ENCODE data around the gene VTCN1.
"Not testable (repeated sequence)": the region's sequence is repeated elsewhere in the genome, so short reads cannot be mapped to it uniquely, and the experiment has no call there.

Gene VTCN1, protein sequence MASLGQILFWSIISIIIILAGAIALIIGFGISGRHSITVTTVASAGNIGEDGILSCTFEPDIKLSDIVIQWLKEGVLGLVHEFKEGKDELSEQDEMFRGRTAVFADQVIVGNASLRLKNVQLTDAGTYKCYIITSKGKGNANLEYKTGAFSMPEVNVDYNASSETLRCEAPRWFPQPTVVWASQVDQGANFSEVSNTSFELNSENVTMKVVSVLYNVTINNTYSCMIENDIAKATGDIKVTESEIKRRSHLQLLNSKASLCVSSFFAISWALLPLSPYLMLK

DNA sequence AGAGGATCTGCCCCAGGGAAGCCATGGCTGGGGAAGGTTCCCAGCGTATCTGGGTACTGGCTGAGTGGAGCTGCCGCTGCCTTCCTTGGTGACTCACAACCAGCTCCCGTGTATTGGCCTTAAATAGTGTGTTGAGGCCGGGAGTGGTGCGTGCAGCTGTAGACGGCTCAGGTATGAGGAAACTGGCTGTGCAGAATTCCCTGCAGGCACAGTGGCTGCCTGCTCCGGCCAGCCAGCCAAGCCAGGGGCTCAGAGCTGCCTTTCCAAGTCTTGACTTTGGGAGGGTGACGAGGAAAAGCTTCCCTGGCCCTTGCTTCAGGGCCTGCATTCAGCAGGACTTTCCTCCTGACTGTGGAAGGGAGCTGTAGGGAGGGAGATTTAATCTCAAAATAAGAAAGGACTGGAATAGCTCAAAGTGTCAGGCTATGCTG lies at the start of gene VTCN1:
Gene VTCN1, minus strand, starts transcription at position 97 of the 431 bp plus-strand sequence. Its CDS starts 72 bp downstream, at position 25.
- TF ChIP-seq ZFX (IDR thresholded peaks at IDR 0.05; ENCODE audit: borderline replicate concordance): no peak
- H3K27ac ChIP-seq: no peak within 1 kb of the TSS

DNA sequence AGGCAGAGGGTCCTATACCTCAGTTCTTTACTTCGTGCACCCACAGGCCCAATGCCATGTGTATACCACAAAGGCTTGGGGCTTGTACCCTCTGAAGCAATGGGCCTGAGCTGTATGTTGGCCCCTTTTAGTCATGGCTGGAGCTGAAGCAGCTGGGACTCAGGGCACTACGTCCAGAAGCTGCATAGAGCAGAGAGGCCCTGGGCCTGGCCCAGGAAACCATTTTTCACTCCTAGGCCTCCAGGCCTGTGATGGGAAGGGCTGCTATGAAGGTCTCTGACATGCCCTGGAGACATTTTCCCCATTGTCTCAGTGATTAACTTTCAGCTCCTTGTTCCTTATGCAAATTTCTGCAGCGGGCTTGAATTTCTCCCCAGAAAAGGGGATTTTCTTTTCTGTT lies 48.1 kb upstream of the VTCN1 start:
- TF ChIP-seq, protein P1, sequence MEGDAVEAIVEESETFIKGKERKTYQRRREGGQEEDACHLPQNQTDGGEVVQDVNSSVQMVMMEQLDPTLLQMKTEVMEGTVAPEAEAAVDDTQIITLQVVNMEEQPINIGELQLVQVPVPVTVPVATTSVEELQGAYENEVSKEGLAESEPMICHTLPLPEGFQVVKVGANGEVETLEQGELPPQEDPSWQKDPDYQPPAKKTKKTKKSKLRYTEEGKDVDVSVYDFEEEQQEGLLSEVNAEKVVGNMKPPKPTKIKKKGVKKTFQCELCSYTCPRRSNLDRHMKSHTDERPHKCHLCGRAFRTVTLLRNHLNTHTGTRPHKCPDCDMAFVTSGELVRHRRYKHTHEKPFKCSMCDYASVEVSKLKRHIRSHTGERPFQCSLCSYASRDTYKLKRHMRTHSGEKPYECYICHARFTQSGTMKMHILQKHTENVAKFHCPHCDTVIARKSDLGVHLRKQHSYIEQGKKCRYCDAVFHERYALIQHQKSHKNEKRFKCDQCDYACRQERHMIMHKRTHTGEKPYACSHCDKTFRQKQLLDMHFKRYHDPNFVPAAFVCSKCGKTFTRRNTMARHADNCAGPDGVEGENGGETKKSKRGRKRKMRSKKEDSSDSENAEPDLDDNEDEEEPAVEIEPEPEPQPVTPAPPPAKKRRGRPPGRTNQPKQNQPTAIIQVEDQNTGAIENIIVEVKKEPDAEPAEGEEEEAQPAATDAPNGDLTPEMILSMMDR (IDR thresholded peaks at IDR 0.05): no peak
- no peak for TF ChIP-seq ZFX (IDR thresholded peaks at IDR 0.05; ENCODE audit: borderline replicate concordance)
- no peak overlapping the region for H3K27ac ChIP-seq

DNA sequence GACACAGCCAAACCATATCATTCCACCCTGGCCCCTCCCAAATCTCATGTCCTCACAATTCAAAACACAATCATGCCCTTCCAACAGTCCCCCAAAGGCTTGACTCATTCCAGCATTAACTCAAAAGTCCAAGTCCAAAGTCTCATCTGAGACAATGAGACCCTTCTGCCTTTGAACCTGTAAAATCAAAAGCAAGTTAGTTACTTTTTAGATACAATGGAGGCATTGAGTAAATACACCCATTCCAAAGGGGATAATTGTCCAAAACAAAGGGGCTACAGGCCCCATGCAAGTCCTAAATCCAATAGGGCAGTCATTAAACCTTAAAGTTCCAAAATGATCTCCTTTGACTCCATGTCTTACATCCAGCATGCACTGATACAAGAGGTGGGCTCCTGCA lies 47.3 kb upstream of the VTCN1 start:
- H3K27ac ChIP-seq: not testable (repeated sequence)

DNA sequence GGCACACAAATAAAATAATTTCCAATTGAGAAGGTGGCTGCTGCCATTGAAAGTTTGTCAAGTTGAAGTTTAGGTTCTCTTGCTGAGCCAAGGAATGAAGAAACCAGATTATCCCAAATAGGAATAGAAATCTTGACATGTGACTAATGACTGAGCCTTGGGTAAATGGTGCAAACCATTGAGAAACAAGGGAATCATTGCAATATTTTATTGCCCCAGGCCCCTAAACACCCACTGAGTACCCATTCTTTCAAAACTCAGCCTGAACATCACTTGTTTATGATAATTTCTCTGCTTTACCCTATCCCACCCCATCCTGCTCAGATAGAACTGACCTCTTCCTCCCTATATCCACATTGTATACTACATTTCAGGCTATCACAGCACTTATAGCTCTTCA lies 46.6 kb upstream of the VTCN1 start:
- no peak overlapping the region for H3K27ac ChIP-seq
- TF ChIP-seq, protein P1 (IDR thresholded peaks at IDR 0.05): no peak
- TF ChIP-seq ZFX (IDR thresholded peaks at IDR 0.05; ENCODE audit: borderline replicate concordance): no peak

DNA sequence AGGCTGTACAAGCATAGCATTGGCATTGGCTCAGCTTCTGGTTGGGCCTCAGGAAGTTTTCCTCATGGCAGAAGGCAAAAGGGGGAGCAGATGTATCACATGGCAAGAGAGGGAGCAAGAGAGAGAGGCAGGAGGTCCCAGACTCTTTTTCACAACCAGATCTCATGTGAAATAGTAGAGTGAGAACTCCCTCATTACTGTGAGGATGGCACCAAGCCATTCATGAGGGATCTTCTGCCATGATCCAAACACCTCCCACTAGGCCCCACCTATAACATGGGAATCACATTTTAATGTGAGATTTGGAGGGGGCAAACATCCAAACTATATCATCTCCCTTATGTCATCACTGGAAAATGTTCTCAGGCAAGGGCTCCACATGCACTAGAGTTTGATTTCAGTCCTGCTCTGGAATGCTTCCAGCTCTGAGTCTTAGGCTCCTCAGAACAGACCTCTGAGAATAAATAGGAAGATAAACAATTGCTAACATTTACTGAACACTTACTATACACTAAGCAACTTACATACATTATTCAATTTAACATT lies 39.4 kb upstream of the VTCN1 start:
- TF ChIP-seq, protein P1 (IDR thresholded peaks at IDR 0.05): no peak
- TF ChIP-seq ZFX (IDR thresholded peaks at IDR 0.05; ENCODE audit: borderline replicate concordance): no peak
- H3K27ac ChIP-seq: no peak overlapping the region

DNA sequence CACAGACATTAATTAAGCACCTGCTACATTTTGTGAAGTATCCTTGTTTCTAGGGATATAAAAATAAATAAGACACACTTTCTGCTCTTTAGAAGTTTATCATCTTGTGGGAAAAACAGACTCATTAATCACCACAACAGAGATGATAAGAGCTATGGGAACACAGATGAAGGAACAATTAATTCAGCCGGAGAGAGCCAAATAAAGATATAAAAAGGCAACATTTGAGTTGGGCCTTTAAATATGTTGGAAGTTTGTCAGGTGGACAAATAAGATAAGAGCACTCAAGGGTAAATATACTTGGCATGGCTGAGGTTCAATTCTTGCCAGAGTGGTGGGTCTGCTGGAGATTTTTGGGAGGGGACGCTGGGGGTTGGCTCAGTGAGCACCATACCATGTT lies 34.2 kb upstream of the VTCN1 start:
- no peak for TF ChIP-seq ZFX (IDR thresholded peaks at IDR 0.05; ENCODE audit: borderline replicate concordance)
- TF ChIP-seq, protein P1 (IDR thresholded peaks at IDR 0.05): no peak
- no peak overlapping the region for H3K27ac ChIP-seq

DNA sequence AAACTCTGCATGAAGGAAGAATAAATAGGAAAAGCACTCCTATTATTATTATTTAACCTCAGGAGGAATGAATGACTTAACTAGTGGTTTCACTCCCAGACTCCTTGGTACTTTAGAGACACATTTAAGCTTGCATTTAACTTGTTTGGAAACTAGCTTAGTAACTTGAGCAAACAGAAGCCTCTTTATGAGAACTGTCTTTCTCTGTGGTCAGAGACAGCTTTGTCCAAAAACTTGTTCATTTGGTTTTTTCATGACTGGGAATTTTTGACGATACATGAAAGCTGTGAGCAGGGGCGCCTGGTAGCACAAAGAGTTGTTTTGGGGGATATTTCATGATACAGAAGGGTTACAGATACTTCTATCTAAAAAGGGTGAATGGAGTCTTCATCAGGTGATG lies 33.6 kb upstream of the VTCN1 start:
- TF ChIP-seq ZFX (IDR thresholded peaks at IDR 0.05; ENCODE audit: borderline replicate concordance): no peak
- TF ChIP-seq, protein P1 (IDR thresholded peaks at IDR 0.05): no peak
- H3K27ac ChIP-seq: no peak overlapping the region

DNA sequence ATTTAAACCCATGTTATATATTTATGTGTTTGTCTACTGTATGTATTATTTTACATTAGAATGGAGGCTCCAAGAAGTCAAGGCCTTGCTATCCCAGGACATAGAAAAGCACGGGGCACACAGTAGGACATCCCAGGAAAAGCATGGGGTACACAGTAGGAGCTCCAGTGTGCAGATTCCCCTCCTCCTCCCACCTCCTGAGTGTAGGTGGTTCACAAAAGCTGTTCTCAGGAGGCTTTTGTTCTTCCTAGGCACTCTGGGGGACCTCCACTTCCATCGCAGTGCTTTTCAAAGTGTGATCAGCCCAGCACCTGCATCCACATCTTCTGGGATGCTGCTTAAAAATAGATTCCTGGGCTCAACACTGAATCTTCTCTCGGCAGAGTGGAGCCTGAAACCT lies 30.8 kb upstream of the VTCN1 start:
- H3K27ac ChIP-seq: no peak overlapping the region
- TF ChIP-seq, protein P1 (IDR thresholded peaks at IDR 0.05): no peak
- no peak for TF ChIP-seq ZFX (IDR thresholded peaks at IDR 0.05; ENCODE audit: borderline replicate concordance)

Measured in 22Rv1 (cell line).